DMS153 treated with DMSO at 0.1 percent for 48 hours (cell line): Measurements from ENCODE around the gene CHAF1A.

ENCODE experiments used
- DNase-seq: peaks from one replicate; lab custom pipeline; 2025; ENCODE audit not compliant: unreplicated experiment; lab: John Stamatoyannopoulos, UW

Gene CHAF1A

GRCh38 chr19:4402171-4403004, at the start of gene CHAF1A:
TSS of gene CHAF1A (plus strand) at chr19:4402640. CDS start at chr19:4402763, 123 bp downstream.
- peak; percentile 99 for DNase-seq

- DNase-seq: peak; percentile 10
Observed at GRCh38 chr19:4352701-4353121, 49.7 kb upstream of the CHAF1A start.

- DNase-seq: no peak
Observed at GRCh38 chr19:4354282-4354681, 48.2 kb upstream of the CHAF1A start.

GRCh38 chr19:4354897-4355296, 47.5 kb upstream of the CHAF1A start:
- no peak for DNase-seq

- no peak for DNase-seq
Observed at GRCh38 chr19:4357095-4357797, 45.2 kb upstream of the CHAF1A start.

GRCh38 chr19:4357921-4358326, 44.5 kb upstream of the CHAF1A start:
- no peak for DNase-seq

GRCh38 chr19:4358709-4359626, 43.5 kb upstream of the CHAF1A start:
- DNase-seq: no peak

- no peak for DNase-seq
Observed at GRCh38 chr19:4359627-4360000, 42.8 kb upstream of the CHAF1A start.

- no peak for DNase-seq
Observed at GRCh38 chr19:4360081-4360569, 42.3 kb upstream of the CHAF1A start.

GRCh38 chr19:4360641-4361151, 41.7 kb upstream of the CHAF1A start:
- DNase-seq: no peak

- DNase-seq: no peak
Observed at GRCh38 chr19:4361152-4362046, 41.0 kb upstream of the CHAF1A start.

GRCh38 chr19:4362101-4362828, 40.2 kb upstream of the CHAF1A start:
- no peak for DNase-seq

- no peak for DNase-seq
Observed at GRCh38 chr19:4362831-4363545, 39.5 kb upstream of the CHAF1A start.

- no peak for DNase-seq
Observed at GRCh38 chr19:4363571-4364304, 38.7 kb upstream of the CHAF1A start.

- no peak for DNase-seq
Observed at GRCh38 chr19:4365341-4365740, 37.1 kb upstream of the CHAF1A start.

- no peak for DNase-seq
Observed at GRCh38 chr19:4365791-4366665, 36.4 kb upstream of the CHAF1A start.
